ENCODE results near the gene E2F4.

Gene E2F4

DNA sequence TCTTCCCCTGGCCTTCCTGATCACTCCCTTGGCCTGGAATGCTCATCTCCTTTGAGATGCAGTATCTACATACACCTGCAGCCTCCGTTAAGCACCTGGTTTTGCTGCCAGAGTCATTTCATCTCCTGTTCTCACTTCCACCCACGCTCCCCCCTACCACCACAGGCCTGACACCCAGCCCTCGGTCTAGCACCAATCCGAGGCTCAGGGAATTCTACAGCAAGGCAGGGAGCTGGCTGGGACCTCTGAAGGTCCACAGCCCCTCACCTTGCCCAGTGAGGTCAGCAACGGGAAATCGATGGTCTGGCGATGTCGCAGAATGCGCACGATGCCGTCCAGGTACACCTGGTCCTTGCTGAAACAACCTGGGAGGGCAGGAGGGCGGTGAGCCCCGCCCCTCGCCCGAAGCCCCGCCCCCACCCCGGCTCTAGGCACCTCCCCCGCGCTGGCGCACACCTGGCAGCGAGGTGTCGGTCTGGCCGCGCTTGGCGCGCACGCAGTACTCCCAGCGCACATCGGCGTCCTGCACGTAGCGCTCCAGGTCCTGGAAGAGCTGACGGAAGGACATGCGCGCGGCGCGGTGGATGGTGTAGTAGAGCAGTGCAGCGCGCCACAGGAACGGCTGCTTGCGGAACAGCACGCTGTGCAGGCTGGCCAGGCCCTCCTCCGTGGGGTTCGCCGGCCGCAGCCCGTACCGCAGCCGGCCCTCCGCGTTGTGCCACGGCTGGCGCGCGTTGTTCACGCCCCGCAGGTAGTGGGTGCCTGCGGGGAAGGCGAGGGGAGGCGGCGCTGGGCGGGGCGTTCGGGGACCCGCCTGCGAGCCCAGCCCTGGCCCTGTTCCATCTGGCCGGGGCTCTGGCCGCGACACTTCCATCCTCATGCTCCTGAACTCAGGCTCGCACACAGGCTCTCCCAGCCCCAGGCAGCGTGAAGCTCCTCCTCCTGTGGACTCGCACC lies 13.9 kb upstream of the E2F4 start:
- DNase-seq = peak; percentile 55

GRCh38 chr16:67179421-67180080 lies 12.4 kb upstream of the E2F4 start:
- no peak for DNase-seq

DNA sequence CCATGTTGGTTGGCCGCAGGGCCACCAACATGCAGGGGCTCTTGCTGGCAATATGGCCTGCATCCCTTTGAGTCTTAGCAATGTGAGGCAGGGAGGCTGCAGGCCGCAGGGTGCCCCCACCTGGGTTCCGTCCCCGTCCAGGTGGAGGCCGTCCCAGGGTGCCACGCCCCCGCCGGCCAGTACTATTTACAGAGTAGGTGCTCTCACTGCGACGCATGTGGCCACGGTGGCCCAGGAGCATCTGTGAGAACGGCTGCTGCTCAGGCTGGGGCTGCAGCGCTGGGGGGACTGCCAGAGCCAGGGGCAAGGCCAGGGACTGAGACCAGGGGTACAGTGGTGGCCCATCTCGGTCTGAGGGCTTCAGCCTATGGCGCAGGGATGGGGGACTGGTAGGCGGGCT lies 11.8 kb upstream of the E2F4 start:
- DNase-seq = no peak

GRCh38 chr16:67181346-67181745 lies 10.6 kb upstream of the E2F4 start:
- DNase-seq = no peak

- no peak for DNase-seq
These were observed 9.7 kb upstream of the E2F4 start for GRCh38 chr16:67182288-67182687.

DNA sequence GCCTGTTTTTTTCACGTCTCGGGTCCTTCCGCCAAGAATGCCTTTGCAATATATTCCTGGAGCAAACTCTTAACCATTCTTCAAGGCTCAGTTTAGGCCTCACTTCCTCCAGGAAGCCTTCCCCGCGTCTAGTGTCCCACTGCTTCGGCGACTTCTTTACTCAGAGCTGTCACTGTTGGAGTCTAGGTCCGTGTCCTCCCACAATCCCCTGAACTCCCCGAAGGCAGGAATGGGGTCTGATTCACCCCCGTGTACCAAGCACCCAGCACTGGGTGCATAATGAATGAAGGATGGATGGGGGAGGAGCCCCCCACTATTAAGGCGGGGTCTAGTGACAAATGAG lies 8.7 kb upstream of the E2F4 start:
- no peak for DNase-seq

- DNase-seq = peak; percentile 94
These were observed 8.1 kb upstream of the E2F4 start, which contains the start of gene MATCAP1 for GRCh38 chr16:67183627-67184452. MATCAP1 (minus strand) TSS chr16:67183963; CDS start chr16:67180610, 3,353 bp downstream.

DNA sequence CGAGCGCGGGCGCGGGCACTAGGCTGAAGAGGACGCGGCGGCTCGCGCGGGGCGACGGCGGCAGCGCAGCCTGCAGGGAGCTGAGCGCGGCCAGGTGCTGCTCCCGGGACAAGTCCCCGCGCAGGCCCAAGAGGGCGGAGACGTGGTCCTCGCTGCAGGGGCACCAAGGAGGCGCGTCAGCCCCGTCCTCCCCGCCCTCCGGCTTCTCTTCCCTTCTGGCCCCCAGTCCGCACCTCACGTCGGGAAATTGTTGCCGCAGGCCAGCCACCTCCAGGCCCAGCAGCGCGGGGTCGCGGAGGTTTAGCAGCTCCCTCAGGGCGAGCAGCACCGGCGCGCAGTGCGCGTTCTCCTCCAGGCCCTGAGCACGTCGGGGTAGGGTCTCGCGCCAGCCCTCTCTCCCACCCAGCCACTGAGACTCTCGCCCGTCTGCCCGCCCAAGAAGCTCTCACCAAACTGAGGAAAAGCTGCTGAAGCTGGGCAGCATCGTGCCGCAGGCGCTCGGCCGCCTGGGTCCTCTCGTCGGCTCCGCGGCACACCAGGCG lies 7.4 kb upstream of the E2F4 start:
- no peak for DNase-seq

DNA sequence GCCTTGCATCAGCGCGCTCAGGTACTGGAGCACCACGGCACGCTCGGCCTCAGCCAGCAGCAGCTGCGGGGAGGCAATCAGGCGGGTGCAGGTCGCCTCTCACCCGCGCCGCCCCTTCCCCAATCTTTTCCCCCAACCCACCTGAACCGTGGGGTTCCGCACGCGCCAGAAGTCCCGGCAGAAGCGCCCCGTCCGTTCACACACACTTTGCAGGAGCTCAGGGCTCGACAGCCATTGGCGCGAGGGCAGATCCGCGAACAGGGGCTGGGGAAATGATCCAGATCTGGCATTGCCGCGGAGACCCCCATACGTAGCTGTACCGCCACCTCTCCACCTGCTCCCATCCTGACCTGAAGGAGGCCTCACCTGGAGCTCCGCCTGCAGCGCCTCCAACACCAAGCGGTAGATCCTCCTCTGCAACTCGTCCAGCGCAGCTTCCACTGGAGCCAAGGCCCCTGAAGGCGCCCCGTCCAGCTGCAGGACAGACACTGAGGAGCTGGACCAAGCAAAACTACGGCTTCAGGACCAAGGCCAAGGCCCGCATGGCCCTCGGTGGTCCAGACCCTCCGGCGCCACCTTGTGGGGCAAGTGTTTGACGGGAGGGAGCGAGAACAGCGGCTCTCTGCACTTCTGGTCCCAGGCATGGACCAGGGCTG lies 6.8 kb upstream of the E2F4 start:
- DNase-seq = no peak

- DNase-seq = no peak
These were observed 6.3 kb upstream of the E2F4 start for GRCh38 chr16:67185651-67186134.

- no peak for DNase-seq
These were observed 5.4 kb upstream of the E2F4 start for GRCh38 chr16:67186550-67186950.

- DNase-seq = no peak
These were observed 4.6 kb upstream of the E2F4 start for GRCh38 chr16:67187175-67187890.

- DNase-seq = no peak
These were observed 3.6 kb upstream of the E2F4 start for GRCh38 chr16:67188323-67188722.

GRCh38 chr16:67188798-67189197 lies 3.2 kb upstream of the E2F4 start:
- DNase-seq = no peak

GRCh38 chr16:67190041-67190440 lies 1.9 kb upstream of the E2F4 start, which contains the start of gene EXOC3L1:
EXOC3L1 (minus strand) TSS chr16:67190136; CDS start chr16:67189676, 460 bp downstream.
- no peak for DNase-seq

DNA sequence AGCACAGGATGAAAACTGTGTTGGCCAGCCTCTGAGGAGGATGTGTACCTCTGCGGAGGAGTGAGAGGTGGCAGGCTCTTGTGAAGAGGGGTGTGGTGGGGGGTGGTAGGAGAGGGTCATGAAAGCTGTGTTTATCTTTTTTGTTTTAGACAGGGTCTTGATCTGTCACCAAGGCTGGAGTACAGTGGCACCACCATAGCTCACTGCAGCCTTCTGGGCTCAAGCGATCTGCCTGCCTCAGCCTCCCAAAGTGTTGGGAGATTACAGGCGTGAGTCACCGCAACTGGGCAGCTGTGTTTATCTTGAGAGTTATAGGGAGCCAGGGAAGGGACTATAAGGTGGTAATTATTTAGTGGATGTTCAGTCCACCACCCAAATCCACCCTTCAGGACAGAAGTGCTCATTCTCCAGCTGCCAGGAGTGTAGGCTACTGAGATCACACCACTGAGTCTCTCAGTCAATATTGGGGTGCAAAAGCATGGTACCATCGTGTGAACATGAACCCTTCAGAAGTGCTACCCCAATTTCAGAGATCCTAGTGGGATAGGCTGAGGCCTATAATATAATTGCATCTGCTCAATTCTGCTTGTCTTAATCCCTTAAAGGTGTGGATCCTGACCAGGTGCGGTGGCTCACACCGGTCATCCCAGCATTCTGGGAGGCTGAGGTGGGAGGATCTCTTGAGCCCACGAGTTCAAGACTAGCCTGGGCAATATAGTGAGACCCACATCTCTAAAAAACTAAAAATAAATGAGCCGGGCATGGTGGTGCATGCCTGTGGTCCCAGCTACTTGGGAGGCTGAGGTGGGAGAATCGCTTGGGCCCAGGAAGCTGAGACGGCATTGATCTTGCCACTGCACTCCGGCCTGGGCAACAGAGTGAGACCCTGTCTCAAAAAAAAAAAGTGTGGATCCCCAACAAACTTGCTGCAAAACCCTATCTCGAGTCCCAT lies 1.2 kb upstream of the E2F4 start:
- no peak for DNase-seq

DNA sequence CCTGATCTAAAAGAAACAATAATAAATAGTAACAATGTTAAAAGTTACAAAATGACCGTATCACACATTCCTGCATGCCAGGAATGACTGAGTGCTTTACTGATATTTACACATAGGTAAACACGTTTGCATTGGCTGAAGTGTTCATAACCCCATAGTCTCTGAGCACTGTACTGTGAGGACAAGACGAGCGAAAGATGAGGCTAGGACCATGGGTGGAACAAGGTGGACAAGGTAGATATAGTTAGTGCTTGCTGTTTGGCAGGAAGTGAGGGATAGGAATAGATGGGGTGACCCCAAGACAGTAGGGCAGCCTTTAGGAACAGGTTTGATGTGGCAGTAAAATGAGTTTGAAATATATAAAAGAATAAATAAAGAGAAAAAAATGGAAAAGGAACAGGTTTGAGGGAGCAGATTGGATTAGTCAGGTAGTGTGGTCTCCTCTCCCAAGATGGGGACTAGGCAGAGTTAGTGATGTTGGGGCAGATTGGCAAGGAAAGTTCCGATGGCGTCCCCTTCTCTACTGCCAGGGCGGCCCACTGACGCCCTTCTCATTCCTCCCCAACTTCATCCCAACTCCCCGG lies 452 bp upstream of the E2F4 start:
- no peak for DNase-seq

DNA sequence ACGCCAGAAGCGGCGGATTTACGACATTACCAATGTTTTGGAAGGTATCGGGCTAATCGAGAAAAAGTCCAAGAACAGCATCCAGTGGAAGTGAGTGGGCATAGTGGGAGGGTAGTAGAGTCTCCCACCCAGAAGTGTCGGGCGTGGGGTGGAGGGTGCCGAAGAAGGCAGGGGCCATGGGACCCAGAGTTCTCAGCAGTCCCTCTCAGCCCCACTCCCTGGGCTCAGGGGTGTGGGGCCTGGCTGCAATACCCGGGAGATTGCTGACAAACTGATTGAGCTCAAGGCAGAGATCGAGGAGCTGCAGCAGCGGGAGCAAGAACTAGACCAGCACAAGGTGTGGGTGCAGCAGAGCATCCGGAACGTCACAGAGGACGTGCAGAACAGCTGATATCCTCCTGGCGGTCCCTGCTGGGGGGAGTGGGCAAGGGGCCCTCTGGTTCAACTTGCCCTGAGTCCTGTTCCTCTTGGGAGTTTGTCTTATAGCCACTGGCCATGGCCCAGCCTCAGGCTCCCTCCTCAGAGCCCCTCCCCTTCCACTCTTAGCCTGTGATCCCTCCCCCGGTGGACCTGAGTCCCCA lies 916 bp downstream of the E2F4 start:
- DNase-seq = no peak

DNA sequence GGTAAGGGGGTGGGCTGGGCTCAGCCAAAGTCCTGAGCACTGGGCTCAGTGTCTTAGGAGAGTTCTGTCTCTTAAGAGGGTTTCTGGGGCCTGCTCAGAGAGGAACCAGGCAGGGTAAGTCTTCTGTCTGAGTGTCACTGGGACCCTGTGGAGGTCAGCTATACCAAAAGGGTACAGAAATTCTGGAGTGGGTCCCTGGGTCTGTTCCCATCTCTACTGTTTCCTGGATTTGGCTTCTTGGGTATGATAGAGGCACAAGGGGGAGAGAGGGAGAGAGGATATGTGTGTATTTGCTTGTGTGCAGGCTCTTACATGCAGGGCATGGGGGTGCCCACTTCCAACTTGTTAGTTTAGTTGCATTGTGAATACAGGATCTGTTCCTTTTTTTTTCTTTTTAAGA lies 1.6 kb downstream of the E2F4 start:
- DNase-seq = no peak

DNA sequence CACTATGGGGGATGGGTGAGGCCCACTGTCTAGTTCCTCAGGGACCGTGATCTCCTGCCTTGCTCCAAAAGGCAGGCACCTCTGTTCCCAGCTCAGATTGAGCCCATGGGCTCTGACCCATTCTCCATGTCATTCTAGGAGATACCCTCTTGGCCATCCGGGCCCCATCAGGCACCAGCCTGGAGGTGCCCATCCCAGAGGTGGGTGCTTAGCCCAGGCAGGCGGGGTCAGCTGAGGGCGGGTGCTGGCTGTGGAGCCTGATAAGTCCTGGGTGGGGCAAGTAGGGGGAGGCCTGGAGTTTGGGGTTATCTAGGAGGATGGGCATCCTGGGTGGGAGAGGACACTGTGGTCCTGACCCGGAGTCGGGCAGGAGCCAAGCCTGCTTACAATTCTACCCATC lies 2.3 kb downstream of the E2F4 start:
- DNase-seq = no peak
